AG04449 (cell line): ENCODE results near the gene GNA15.

Source experiments
- CTCF ChIA-PET: fragments of 350-600 bp; formaldehyde crosslinking; extraction: SDS; loops from one replicate; lab custom pipeline; 2021; ENCODE audit warnings: antibody characterized with exemption; lab: Yijun Ruan, JAX
- POLR2A ChIA-PET: fragments of 400-600, 350-600 bp; formaldehyde crosslinking; extraction: SDS; loops from one replicate; lab custom pipeline; 2020; ENCODE audit warnings: antibody characterized with exemption, inconsistent platforms; lab: Yijun Ruan, JAX
- DNase-seq: peaks from one replicate; pipeline ENCODE4 v3.0.0-alpha.2; 2010; ENCODE audit warnings: low read depth, low spot score
- H3K4me3 ChIP-seq: 2 replicates; pipeline ENCODE4 v1.5.1; 2011; ENCODE audit warnings: low read depth, mild to moderate bottlenecking, control low read depth, low read length
- TF ChIP-seq, protein P1 (sequence below): IDR thresholded peaks from one replicate; pipeline ENCODE4 v1.5.1; 2011; ENCODE audit warnings: mild to moderate bottlenecking, moderate library complexity, low read length, control low read depth, inconsistent platforms; ENCODE audit not compliant: insufficient read depth; ENCODE audit errors: missing control alignments

The GNA15 gene

DNA sequence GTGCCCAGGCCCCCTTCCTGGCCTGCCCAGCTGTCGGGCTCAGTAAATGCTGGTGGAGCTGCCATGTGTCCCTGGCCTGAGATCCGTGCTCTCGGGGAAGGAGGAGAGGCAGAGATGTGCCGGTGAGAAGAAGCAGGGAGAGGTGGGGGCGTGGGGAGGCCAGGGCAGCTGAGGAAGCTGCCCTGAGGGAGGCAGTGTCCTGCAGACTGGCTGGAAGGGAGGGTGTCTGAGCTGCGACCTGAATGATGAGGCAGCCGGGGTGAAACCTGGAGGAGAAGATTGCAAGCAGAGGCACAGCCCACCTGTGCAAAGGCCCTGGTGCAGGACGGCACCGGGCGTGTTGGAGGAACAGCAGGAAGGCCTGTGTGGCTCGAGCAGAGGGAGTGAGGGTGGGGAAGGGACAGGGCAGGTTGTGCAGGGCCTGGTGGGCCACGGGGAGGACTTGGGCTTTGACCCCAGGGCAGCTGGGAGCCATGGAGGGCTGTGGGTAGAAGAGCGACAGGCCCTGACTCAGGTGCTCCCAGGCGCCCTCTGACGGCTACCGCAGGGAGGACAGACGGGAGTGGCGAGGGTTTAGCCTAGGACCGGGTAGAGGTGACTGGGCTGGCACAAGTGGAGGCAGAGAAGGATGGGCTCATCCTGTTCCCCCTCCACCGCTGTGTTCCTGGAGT is 74.6 kb downstream of the GNA15 start:
- H3K4me3 ChIP-seq: no peak overlapping the region
- no peak for DNase-seq
- TF ChIP-seq, protein P1, sequence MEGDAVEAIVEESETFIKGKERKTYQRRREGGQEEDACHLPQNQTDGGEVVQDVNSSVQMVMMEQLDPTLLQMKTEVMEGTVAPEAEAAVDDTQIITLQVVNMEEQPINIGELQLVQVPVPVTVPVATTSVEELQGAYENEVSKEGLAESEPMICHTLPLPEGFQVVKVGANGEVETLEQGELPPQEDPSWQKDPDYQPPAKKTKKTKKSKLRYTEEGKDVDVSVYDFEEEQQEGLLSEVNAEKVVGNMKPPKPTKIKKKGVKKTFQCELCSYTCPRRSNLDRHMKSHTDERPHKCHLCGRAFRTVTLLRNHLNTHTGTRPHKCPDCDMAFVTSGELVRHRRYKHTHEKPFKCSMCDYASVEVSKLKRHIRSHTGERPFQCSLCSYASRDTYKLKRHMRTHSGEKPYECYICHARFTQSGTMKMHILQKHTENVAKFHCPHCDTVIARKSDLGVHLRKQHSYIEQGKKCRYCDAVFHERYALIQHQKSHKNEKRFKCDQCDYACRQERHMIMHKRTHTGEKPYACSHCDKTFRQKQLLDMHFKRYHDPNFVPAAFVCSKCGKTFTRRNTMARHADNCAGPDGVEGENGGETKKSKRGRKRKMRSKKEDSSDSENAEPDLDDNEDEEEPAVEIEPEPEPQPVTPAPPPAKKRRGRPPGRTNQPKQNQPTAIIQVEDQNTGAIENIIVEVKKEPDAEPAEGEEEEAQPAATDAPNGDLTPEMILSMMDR: peak; percentile 74
- POLR2A ChIA-PET: no interaction called here
- CTCF ChIA-PET: interaction anchor here (0.9 to 5.6 kb wide), 7 partner anchors 11 to 258 kb away, joined by 3 to 25 read pairs (median 8); partner anchors contain the start of gene CELF5

DNA sequence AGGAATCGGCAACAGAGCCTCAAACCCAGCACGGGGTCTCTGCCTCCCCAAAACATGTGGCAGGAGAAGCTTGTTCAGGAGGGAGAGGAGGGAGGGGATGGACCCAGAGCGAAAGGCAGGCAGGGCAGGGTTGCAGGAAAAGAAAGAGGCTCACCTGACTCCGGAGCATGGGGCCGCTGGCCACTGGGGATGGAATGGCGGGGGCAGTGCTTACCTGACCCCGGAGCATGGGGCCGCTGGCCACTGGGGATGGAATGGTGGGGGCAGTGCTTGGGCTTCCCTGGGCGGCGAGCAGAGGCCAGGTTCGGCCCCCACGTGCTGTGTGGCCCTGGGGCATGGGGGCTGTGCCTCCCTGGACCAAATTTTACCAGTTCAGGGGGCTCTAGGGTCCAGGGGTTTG is 75.4 kb downstream of the GNA15 start:
- DNase-seq: no peak
- ChIA-PET POLR2A (no interaction called here), CTCF (interaction anchor here (0.7 to 5.6 kb wide), 7 partner anchors 10 to 259 kb away, joined by 3 to 25 read pairs (median 5); partner anchors contain the start of gene CELF5)
- TF ChIP-seq, protein P1: no peak
- H3K4me3 ChIP-seq: no peak overlapping the region

DNA sequence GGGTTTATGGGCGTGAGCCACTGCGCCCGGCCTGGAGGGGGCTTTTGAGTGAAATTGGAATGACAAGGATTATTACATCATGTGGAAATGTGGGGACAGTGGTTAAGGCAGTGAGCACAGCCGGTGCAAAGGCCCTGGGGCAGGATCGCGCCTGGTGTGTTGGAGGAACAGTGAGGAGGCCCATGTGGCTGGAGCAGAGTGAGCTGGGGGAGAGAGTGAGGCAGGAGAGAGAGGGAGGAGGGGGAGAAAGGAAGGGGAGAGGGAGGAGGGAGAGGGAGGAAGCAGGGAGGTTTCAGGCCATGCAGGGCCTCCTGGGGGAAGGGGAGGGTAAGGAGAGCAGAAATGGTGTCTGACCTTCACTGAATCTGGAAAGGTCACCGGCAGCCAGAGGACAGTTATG is 77.3 kb downstream of the GNA15 start:
- TF ChIP-seq, protein P1: no peak
- POLR2A ChIA-PET: no interaction called here
- no peak for DNase-seq
- CTCF ChIA-PET: interaction anchor here (1.6 kb wide), 1 partner anchor 10 kb away, joined by 10 read pairs; the partner anchor contains the start of gene CELF5
- H3K4me3 ChIP-seq: no peak overlapping the region
